IMR-90 (cell line): ENCODE measurements around the gene PRSS21. TPM values are rescaled to one million over a fixed set of nuclear protein-coding genes. Genes with fewer than 3 reads are reported as not detected.

Source experiments
- ATAC-seq: fragments of 200-7000 bp; cut with Tn5 transposase; 2 replicates; pipeline ENCODE4 v1.9.1; 2020; ENCODE audit warnings: low read depth, mild to moderate bottlenecking, moderate library complexity
- BruUV-seq: library from RNA; stranded (reverse); fragments of 400-500 nt; replicated peaks from 2 replicates; lab custom pipeline; 2021; lab: Mats Ljungman, UMichigan
- CTCF ChIA-PET: fragments of 300-600 bp; formaldehyde crosslinking; extraction: SDS; loops from one replicate; lab custom pipeline; 2021; ENCODE audit warnings: antibody characterized with exemption; lab: Yijun Ruan, JAX
- POLR2A ChIA-PET: fragments of 300-600 bp; sonication (Branson Sonifier 250); formaldehyde crosslinking; loops from one replicate; lab custom pipeline; 2022; ENCODE audit warnings: antibody characterized with exemption; ENCODE audit not compliant: unreplicated experiment; lab: Charles Lee
- DNase-seq: peaks from one replicate; pipeline ENCODE4 v3.0.0; 2013
- H2AFZ ChIP-seq: replicated peaks from 2 replicates; pipeline ENCODE3; 2013; ENCODE audit warnings: low read length, mild to moderate bottlenecking; ENCODE audit not compliant: poor library complexity
- H2AK5ac ChIP-seq: 2 replicates; pipeline ENCODE4 v1.6.1; 2013; ENCODE audit warnings: low read depth, low read length, inconsistent platforms
- H2AK9ac ChIP-seq: replicated peaks from 2 replicates; pipeline ENCODE3; 2013; ENCODE audit warnings: mild to moderate bottlenecking, low read depth, low read length, moderate library complexity; ENCODE audit not compliant: poor library complexity
- H2BK120ac ChIP-seq: 2 replicates; pipeline ENCODE4 v1.6.1; 2013; ENCODE audit warnings: low read depth, low read length, inconsistent platforms
- H2BK15ac ChIP-seq: 3 replicates; pipeline ENCODE4 v1.6.1; 2013; ENCODE audit warnings: low read depth, low read length, inconsistent platforms
- H2BK20ac ChIP-seq: 2 replicates; pipeline ENCODE4 v1.6.1; 2013; ENCODE audit warnings: low read depth, mild to moderate bottlenecking, inconsistent platforms, low read length, moderate library complexity
- H2BK5ac ChIP-seq: 2 replicates; pipeline ENCODE4 v1.6.1; 2013; ENCODE audit warnings: mild to moderate bottlenecking, low read depth, low read length, inconsistent platforms; ENCODE audit not compliant: poor library complexity, severe bottlenecking
- H3K14ac ChIP-seq: replicated peaks from 2 replicates; pipeline ENCODE4 v1.6.1; 2013; ENCODE audit warnings: low read depth, low read length, inconsistent platforms
- H3K18ac ChIP-seq: 2 replicates; pipeline ENCODE4 v1.6.1; 2013; ENCODE audit warnings: low read depth, low read length, control low read depth
- H3K23ac ChIP-seq: 2 replicates; pipeline ENCODE4 v1.6.1; 2013; ENCODE audit warnings: low read depth, low read length, inconsistent platforms
- H3K27ac ChIP-seq: 2 replicates; pipeline ENCODE4 v1.5.1; 2013; ENCODE audit warnings: mild to moderate bottlenecking, control low read depth, low read length; ENCODE audit not compliant: insufficient read depth
- H3K27me3 ChIP-seq: 2 replicates; pipeline ENCODE4 v1.6.1; 2013; ENCODE audit warnings: low read length; ENCODE audit not compliant: control insufficient read depth, insufficient read depth
- H3K36me3 ChIP-seq: 2 replicates; pipeline ENCODE4 v1.6.1; 2013; ENCODE audit warnings: low read length, mixed read lengths; ENCODE audit not compliant: control insufficient read depth, insufficient read depth
- H3K4ac ChIP-seq: 2 replicates; pipeline ENCODE4 v1.6.1; 2013; ENCODE audit warnings: low read depth, low read length, inconsistent platforms
- H3K4me1 ChIP-seq: 2 replicates; pipeline ENCODE4 v1.6.1; 2013; ENCODE audit warnings: low read length, mixed read lengths; ENCODE audit not compliant: control insufficient read depth, insufficient read depth
- H3K4me2 ChIP-seq: 2 replicates; pipeline ENCODE4 v1.6.1; 2013; ENCODE audit warnings: low read depth, mild to moderate bottlenecking, control low read depth, low read length, moderate library complexity
- H3K4me3 ChIP-seq: 2 replicates; pipeline ENCODE4 v1.5.1; 2013; ENCODE audit warnings: low read depth, mild to moderate bottlenecking, control low read depth, low read length, moderate library complexity; ENCODE audit not compliant: insufficient read depth
- H3K56ac ChIP-seq: 2 replicates; pipeline ENCODE4 v1.6.1; 2013; ENCODE audit warnings: low read length, inconsistent platforms; ENCODE audit not compliant: insufficient read depth; ENCODE audit errors: extremely low read depth
- H3K79me1 ChIP-seq, 2 experiments: 2 replicates each; pipeline ENCODE4 v1.6.1; 2013; ENCODE audit warnings: low read length in 2 of 2, inconsistent platforms in 1 of 2, low read depth in 1 of 2
- H3K9ac ChIP-seq: 2 replicates; pipeline ENCODE4 v1.6.1; 2013; ENCODE audit warnings: low read depth, low read length, control low read depth
- H3K9me1 ChIP-seq: 2 replicates; pipeline ENCODE4 v1.6.1; 2013; ENCODE audit warnings: low read length, inconsistent platforms; ENCODE audit not compliant: insufficient read depth
- H3K9me3 ChIP-seq: 2 replicates; pipeline ENCODE4 v1.6.1; 2013; ENCODE audit warnings: low read length; ENCODE audit not compliant: control insufficient read depth, insufficient read depth
- H4K20me1 ChIP-seq: 2 replicates; pipeline ENCODE4 v1.6.1; 2013; ENCODE audit warnings: low read length, inconsistent platforms; ENCODE audit not compliant: insufficient read depth
- H4K5ac ChIP-seq: 2 replicates; pipeline ENCODE4 v1.6.1; 2013; ENCODE audit warnings: mild to moderate bottlenecking, low read depth, low read length, control low read depth
- H4K8ac ChIP-seq, 2 experiments: 2 replicates each; pipeline ENCODE4 v1.6.1; 2013; ENCODE audit warnings: low read depth in 2 of 2, low read length in 2 of 2, control low read depth in 1 of 2, inconsistent platforms in 1 of 2
- H4K91ac ChIP-seq: 2 replicates; pipeline ENCODE4 v1.6.1; 2013; ENCODE audit warnings: low read depth, low read length, inconsistent platforms; ENCODE audit not compliant: insufficient read depth
- BHLHE40 ChIP-seq: fragments of 150-350 bp; IDR thresholded peaks from 2 replicates; pipeline ENCODE4 v1.6.1; 2016; ENCODE audit warnings: mild to moderate bottlenecking, low read depth, low read length
- CHD1 ChIP-seq: IDR thresholded peaks from 2 replicates; pipeline ENCODE4 v1.6.1; 2012; ENCODE audit warnings: low read depth, low read length, improper control_type of control experiment
- CTCF ChIP-seq: conservative IDR thresholded peaks from 2 replicates; pipeline ENCODE4 v1.5.1; 2012; ENCODE audit warnings: mild to moderate bottlenecking, low read depth, low read length, improper control_type of control experiment
- ELK1 ChIP-seq: fragments of 150-350 bp; IDR thresholded peaks from 2 replicates; pipeline ENCODE4 v1.6.1; 2016; ENCODE audit warnings: low read depth, mild to moderate bottlenecking, low read length, moderate library complexity, borderline replicate concordance
- MAFK ChIP-seq: IDR thresholded peaks from 2 replicates; pipeline ENCODE4 v1.6.1; 2012; ENCODE audit warnings: low read depth, low read length, improper control_type of control experiment
- MXI1 ChIP-seq: IDR thresholded peaks from 2 replicates; pipeline ENCODE4 v1.6.1; 2012; ENCODE audit warnings: low read depth, mild to moderate bottlenecking, low read length, moderate library complexity, borderline replicate concordance
- NFE2L2 ChIP-seq: fragments of 150-350 bp; IDR thresholded peaks from 2 replicates; pipeline ENCODE4 v1.6.1; 2016; ENCODE audit warnings: low read depth, mild to moderate bottlenecking, low read length
- POLR2A ChIP-seq: IDR thresholded peaks from 2 replicates; pipeline ENCODE4 v1.6.1; 2012; ENCODE audit warnings: mild to moderate bottlenecking, low read depth, low read length
- RAD21 ChIP-seq: IDR thresholded peaks from 2 replicates; pipeline ENCODE4 v1.6.1; 2012; ENCODE audit warnings: low read length, improper control_type of control experiment
- RCOR1 ChIP-seq: IDR thresholded peaks from 2 replicates; pipeline ENCODE4 v1.6.1; 2012; ENCODE audit warnings: mild to moderate bottlenecking, low read length, improper control_type of control experiment; ENCODE audit not compliant: insufficient replicate concordance
- RFX5 ChIP-seq: IDR thresholded peaks from 2 replicates; pipeline ENCODE4 v1.8.0; 2012; ENCODE audit warnings: low read depth, mild to moderate bottlenecking, low read length, moderate library complexity
- SMC3 ChIP-seq: fragments of 150-350 bp; IDR thresholded peaks from 2 replicates; pipeline ENCODE4 v1.6.1; 2016; ENCODE audit warnings: low read depth, mild to moderate bottlenecking, antibody characterized with exemption, low read length, moderate library complexity
- USF2 ChIP-seq: fragments of 150-350 bp; IDR thresholded peaks from 2 replicates; pipeline ENCODE4 v1.6.1; 2017; ENCODE audit warnings: mild to moderate bottlenecking, antibody characterized with exemption, low read length, low read depth
- WGBS, 2 experiments: methylation state at CpG; one replicate each; pipeline versions ENCODE4 v1.1.5 to v1.1.7; 2013; ENCODE audit warnings: missing lambda C conversion rate in 2 of 2; ENCODE audit not compliant: insufficient read length in 1 of 2; ENCODE audit errors: extremely low coverage in 2 of 2; 5-methylcytosine and 5-hydroxymethylcytosine counted together
- dilution Hi-C: fragments of 300-500 bp; cut with HindIII; formaldehyde crosslinking; loops from one replicate; pipeline ENCODE4 v1.14.3; 2018; ENCODE audit warnings: low sequenced_read_pairs; ENCODE audit not compliant: unreplicated experiment
- in situ Hi-C: fragments of 300-500 bp; cut with MboI; formaldehyde crosslinking; loops from 3 replicates; pipeline ENCODE4 v1.14.3; 2019; ENCODE audit warnings: low sequenced_read_pairs, inconsistent platforms, mixed read lengths
- intact Hi-C: fragments of 100-400 bp; cut with micrococcal nuclease; formaldehyde crosslinking; loops from 2 replicates; pipeline ENCODE4 v1.10.0; 2022
- polyA plus RNA-seq, 3 experiments: library from polyadenylated mRNA; depleted of rRNA; stranded (reverse); fragments of >200 nt; gene quantifications; 2 replicates each; pipeline ENCODE4 v1.2.3, GENCODE V29; 2012; ENCODE audit warnings: low replicate concordance in 1 of 3
- total RNA-seq: library from RNA; depleted of rRNA; stranded (reverse); fragments of >200 nt; gene quantifications from 2 replicates; pipeline ENCODE4 v1.2.3, GENCODE V29; 2012

Gene PRSS21
- total and polyA plus RNA-seq, 2 of the 4 experiments (the other 2 are of a cell fraction), result 0.21 TPM; not detected in 1

- Histone ChIP-seq H2BK120ac (peak overlapping the region; percentile 89), H2AK9ac (peak overlapping the region; percentile 95), H3K9me1 (no peaks in the 10 kb centered on the region), H3K14ac (peak overlapping the region; percentile 99), H3K4me2 (peak overlapping the region; percentile 91), H3K79me1 (no peaks in the 10 kb centered on the region), H2AK5ac (peak overlapping the region; percentile 81), H4K5ac (peak overlapping the region; percentile 100), H3K27ac (peak overlapping the region; percentile 94), H3K56ac (peak overlapping the region; percentile 83), H3K18ac (peak overlapping the region; percentile 91), H3K4ac (peak overlapping the region; percentile 99), H3K9me3 (no peaks in the 10 kb centered on the region), H3K9ac (peak overlapping the region; percentile 87), H3K27me3 (no peaks in the 10 kb centered on the region), H2BK15ac (peak overlapping the region; percentile 82; the same call in 2 of the 3 replicates), H4K91ac (peak overlapping the region; percentile 99), H3K23ac (peak overlapping the region; percentile 96), H4K8ac (peak overlapping the region; percentile 95 to 99), H2BK20ac (peak overlapping the region; percentile 74), H3K4me1 (peaks cover 3% of the 10 kb centered on the region), H2BK5ac (peak overlapping the region; percentile 92), H4K20me1 (no peaks in the 10 kb centered on the region), H2AFZ (peak overlapping the region; percentile 98), H3K36me3 (no peaks in the 10 kb centered on the region), H3K4me3 (peak overlapping the region; percentile 67)
- ChIA-PET POLR2A (interaction anchor here (0.9 to 1.2 kb wide), 3 partner anchors 14 to 38 kb away, joined by 3 to 6 read pairs (median 4); no protein-coding TSS in a partner anchor), CTCF (interaction anchor here (0.6 to 2.5 kb wide), 7 partner anchors 10 to 95 kb away, joined by 3 to 54 read pairs (median 3); no protein-coding TSS in a partner anchor)
- peak; percentile 93 for DNase-seq
- peak; percentile 99 for ATAC-seq
- BruUV-seq, result no TSS peak
- dilution Hi-C loops (no loop called here), intact Hi-C loops (loop anchor here (1.0 kb wide), 4 partner anchors 29 to 115 kb away; no protein-coding TSS in a partner anchor), in situ Hi-C loops (no loop called here)
- 0% methylated on average over 32 of the region's 45 CpGs; no CpG with 5 or more reads in 1 of the 2 experiments for WGBS, 2 experiments
- TF ChIP-seq RAD21, result peak; percentile 97
- TF ChIP-seq MXI1, result peak; percentile 27; the same call in 1 of the 2 replicates
- no peak for TF ChIP-seq BHLHE40
- TF ChIP-seq CTCF, result peak; percentile 99
- TF ChIP-seq POLR2A, result peak; percentile 67
- TF ChIP-seq SMC3, result peak; percentile 98
- TF ChIP-seq NFE2L2, result 0 out of 2 replicates have a peak, but pooled peaks have one; percentile 38
- TF ChIP-seq MAFK, result no peak
- no peak for TF ChIP-seq RFX5
- no peak for TF ChIP-seq USF2
- no peak for TF ChIP-seq ELK1
- TF ChIP-seq RCOR1, result no peak
- no peak; the same call in 1 of the 2 replicates for TF ChIP-seq CHD1
Observed at GRCh38 chr16:2867987-2868789, 51.2 kb downstream of the PRSS21 start.
